BE2C (cell line): Measurements from ENCODE around the gene AMTN.

Experiments used
- DNase-seq: peaks from one replicate; pipeline ENCODE4 v3.0.0-alpha.2; 2020
- H3K27me3 ChIP-seq: fragments of 250-450 bp; sonication (Bioruptor Pico); 2 replicates; pipeline ENCODE4 v1.5.1; 2020; ENCODE audit warnings: mild to moderate bottlenecking
- H3K36me3 ChIP-seq: fragments of 250-450 bp; sonication (Bioruptor Pico); 2 replicates; pipeline ENCODE4 v1.5.1; 2020; ENCODE audit warnings: mild to moderate bottlenecking
- H3K4me1 ChIP-seq: fragments of 250-450 bp; sonication (Bioruptor Pico); 2 replicates; pipeline ENCODE4 v1.5.1; 2020
- H3K4me3 ChIP-seq: 2 replicates; pipeline ENCODE4 v1.5.1; 2011; ENCODE audit warnings: low read depth, low read length
- H3K9me3 ChIP-seq: fragments of 250-450 bp; sonication (Bioruptor Pico); 2 replicates; pipeline ENCODE4 v1.5.1; 2020
- CTCF ChIP-seq: IDR thresholded peaks from 2 replicates; pipeline ENCODE4 v1.5.1; 2012; ENCODE audit warnings: mild to moderate bottlenecking, low read depth, low read length

The AMTN gene

DNA sequence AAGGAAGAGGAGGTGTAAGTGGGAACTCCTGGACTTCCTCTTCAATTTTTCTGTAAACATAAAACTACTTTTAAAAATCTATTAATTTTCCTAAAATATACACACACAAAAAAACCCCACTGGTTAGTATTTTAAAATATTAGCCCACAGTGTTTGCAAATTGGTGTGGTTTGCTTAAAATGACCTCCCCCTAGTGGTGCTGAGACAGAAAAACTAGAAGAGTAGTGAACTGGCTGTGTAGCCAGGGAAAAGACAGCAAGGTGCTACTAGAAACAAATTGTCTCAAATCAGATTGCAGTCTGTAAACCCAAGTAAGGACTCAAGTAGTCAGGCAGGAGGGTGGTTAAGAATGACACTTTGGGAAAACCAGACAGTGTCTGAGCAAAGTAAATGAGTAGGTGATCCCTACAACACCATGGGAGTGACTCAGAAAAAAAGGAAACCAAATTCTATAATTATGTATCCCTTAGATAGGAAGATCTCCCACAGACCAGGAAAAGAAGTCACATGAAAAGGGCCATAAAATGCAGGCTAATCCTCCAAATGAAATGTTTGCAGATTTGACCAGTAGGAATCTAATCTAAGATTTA lies 26.0 kb downstream of the AMTN start:
- no peaks in the 10 kb centered on the region for H3K27me3 ChIP-seq
- DNase-seq: no peak
- no peaks in the 10 kb centered on the region for H3K4me1 ChIP-seq
- no peaks in the 10 kb centered on the region for H3K9me3 ChIP-seq
- no peaks in the 10 kb centered on the region for H3K36me3 ChIP-seq
- no peak overlapping the region for H3K4me3 ChIP-seq
- TF ChIP-seq CTCF: peak; percentile 60

DNA sequence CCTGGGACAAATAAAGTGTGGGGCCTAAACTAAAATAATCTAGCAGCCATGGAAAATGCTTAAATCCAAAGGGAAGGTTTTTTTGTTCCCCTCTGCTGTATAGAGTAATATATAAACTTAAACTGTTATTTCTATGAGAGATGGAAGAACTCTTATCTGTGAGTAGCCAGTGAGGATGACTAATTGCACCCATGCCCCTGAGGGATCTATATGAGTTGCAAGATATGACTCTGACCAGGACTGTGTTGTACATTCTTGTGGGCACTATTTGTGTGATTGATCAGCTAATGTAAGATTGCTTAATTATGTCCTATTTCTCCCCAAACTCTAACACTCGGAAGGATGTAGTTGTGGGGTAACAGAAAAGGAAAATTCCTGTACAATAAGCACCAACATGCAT lies 38.5 kb downstream of the AMTN start:
- Histone ChIP-seq H3K4me1 (no peaks in the 10 kb centered on the region), H3K36me3 (no peaks in the 10 kb centered on the region), H3K27me3 (no peaks in the 10 kb centered on the region), H3K9me3 (no peaks in the 10 kb centered on the region), H3K4me3 (no peak overlapping the region)
- no peak for TF ChIP-seq CTCF
- no peak for DNase-seq

GRCh38 chr4:70559211-70559830 lies 41.0 kb downstream of the AMTN start:
- H3K4me3 ChIP-seq: no peak overlapping the region
- H3K9me3 ChIP-seq: no peaks in the 10 kb centered on the region
- H3K4me1 ChIP-seq: no peaks in the 10 kb centered on the region
- H3K36me3 ChIP-seq: no peaks in the 10 kb centered on the region
- TF ChIP-seq CTCF: peak; percentile 88
- DNase-seq: peak; percentile 57
- H3K27me3 ChIP-seq: no peaks in the 10 kb centered on the region; the same call in 1 of the 2 replicates

DNA sequence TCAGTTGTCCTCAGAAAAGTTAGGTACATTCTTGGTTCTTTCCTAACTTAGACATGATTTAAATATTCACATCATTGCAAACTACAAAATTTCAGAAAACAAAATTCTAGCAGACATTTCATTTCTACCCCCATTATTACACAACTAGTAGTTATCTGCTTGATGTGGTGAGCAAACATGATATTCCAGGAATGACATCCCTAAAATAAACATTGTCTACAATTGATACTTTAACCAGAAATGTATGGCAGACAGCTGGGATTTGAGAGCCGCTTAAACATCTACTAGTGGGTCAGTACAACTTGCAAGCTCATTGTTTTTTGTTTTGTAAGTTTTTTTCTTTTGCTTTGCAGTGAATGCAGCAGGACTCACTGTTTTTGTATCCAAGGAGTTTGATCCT lies 41.6 kb downstream of the AMTN start:
- Histone ChIP-seq H3K27me3 (no peaks in the 10 kb centered on the region; the same call in 1 of the 2 replicates), H3K4me3 (no peak overlapping the region), H3K36me3 (no peaks in the 10 kb centered on the region), H3K4me1 (no peaks in the 10 kb centered on the region), H3K9me3 (no peaks in the 10 kb centered on the region)
- no peak for DNase-seq
- no peak for TF ChIP-seq CTCF

DNA sequence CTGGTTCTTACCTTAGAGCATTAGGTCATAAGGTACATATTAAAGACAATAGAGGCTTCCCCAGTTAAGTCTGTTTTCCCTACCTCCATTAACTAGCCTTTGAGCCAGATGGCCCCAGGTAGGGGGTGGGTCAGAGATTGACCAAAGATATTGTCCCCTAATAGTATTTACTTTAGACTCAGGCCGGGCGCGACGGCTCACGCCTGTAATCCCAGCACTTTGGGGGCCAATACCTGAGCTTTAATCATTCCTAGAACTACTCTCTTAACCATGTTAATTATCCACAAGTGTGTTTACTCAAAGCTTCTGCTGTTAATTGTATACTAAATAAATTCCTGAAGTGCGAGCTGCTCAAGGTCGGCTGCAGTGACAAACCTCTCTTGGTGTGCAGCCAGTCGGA lies 45.7 kb downstream of the AMTN start:
- Histone ChIP-seq H3K4me3 (no peak overlapping the region), H3K36me3 (no peaks in the 10 kb centered on the region)
- DNase-seq: no peak

More for the DNA sequence above, 45.7 kb downstream of the AMTN start:
- H3K9me3 ChIP-seq: no peaks in the 10 kb centered on the region
- H3K27me3 ChIP-seq: no peaks in the 10 kb centered on the region; the same call in 1 of the 2 replicates
- no peak for TF ChIP-seq CTCF
- H3K4me1 ChIP-seq: no peaks in the 10 kb centered on the region
